GM18861 (cell line): ENCODE data around the gene ADARB1.

Experiments used
- ATAC-seq: cut with Tn5 transposase; IDR thresholded peaks from one replicate; pipeline ENCODE4 v1.9.1; 2021; ENCODE audit not compliant: unreplicated experiment

ADARB1 gene

GRCh38 chr21:45037986-45038385 is 36.4 kb upstream of the ADARB1 start:
- no peak for ATAC-seq

- ATAC-seq = no peak
Observed at GRCh38 chr21:45039317-45040156, 34.8 kb upstream of the ADARB1 start.

GRCh38 chr21:45040157-45040711 is 34.1 kb upstream of the ADARB1 start:
- no peak for ATAC-seq

DNA sequence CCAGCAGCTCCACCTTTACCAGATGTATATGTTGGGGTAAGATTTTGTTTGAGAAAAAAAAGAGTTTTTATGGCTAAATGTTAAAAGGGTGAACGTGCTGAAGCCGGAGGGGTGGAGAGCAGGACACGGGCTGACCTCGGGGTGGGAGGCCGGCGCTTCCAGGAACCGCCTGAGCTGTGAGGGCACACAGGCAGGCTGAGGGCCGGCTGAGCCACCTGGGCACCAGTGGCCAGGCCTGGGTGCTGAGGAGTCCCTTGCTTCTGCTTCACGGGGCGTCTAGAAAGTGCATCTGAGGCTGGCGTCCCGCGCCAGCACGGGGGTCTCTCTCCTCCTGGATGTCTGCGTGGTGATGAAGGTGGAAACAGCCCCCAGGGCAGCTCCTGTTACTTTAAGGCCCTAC is 33.6 kb upstream of the ADARB1 start:
- no peak for ATAC-seq

DNA sequence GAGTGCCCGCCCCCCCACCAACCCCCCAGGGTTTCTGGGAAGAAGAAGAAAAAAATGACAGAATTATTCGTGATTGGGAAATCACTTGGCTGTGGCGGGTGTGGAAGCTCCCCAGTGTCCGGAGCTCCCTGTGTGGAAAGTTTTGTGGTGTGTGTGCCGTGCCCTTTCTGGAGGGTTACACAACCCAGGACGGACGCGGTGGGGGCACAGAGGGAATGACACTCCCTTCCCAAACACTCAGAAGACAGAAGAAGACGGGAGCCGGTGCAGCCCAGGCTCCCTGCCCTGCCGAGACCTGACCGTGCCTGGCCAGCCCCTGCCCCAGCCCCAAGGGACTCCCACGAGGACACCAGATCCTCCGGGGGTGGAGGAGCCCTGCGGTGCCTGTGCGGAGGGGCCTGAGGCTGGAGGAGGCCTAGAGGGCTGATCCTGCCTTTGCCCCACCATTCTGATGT is 33.0 kb upstream of the ADARB1 start:
- no peak for ATAC-seq

GRCh38 chr21:45041984-45042663 is 32.3 kb upstream of the ADARB1 start:
- no peak for ATAC-seq

GRCh38 chr21:45042664-45043161 is 31.7 kb upstream of the ADARB1 start:
- ATAC-seq = no peak

- ATAC-seq = no peak
Observed at GRCh38 chr21:45043541-45044020, 30.8 kb upstream of the ADARB1 start.

- no peak for ATAC-seq
Observed at GRCh38 chr21:45045481-45045880, 28.9 kb upstream of the ADARB1 start.

- no peak for ATAC-seq
Observed at GRCh38 chr21:45047257-45047656, 27.1 kb upstream of the ADARB1 start.

- no peak for ATAC-seq
Observed at GRCh38 chr21:45048026-45048698, 26.2 kb upstream of the ADARB1 start.

GRCh38 chr21:45048968-45049367 is 25.4 kb upstream of the ADARB1 start:
- no peak for ATAC-seq

- ATAC-seq = no peak
Observed at GRCh38 chr21:45049714-45050344, 24.6 kb upstream of the ADARB1 start.

DNA sequence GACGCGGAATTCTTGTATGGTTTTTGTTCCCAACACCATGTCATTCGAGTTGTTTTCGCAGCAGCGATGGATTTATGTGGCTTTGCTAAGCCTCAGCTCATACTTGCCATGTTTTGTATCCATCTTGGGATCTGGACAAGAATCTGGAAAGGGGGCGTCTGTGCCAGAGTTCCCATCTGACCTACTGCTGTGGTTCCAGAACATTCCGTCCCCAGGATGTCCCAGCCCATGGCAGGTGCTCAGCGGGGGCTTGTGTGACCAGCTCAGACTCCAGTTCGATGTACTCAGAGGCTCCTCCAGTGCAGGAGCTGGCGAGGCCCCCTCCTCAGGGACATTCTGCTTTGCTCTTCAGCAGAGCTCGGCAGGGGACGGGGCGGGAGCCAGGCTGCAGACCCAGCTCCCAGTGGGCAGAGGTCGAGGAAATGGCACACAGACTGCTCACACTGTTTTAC is 24.0 kb upstream of the ADARB1 start:
- no peak for ATAC-seq

DNA sequence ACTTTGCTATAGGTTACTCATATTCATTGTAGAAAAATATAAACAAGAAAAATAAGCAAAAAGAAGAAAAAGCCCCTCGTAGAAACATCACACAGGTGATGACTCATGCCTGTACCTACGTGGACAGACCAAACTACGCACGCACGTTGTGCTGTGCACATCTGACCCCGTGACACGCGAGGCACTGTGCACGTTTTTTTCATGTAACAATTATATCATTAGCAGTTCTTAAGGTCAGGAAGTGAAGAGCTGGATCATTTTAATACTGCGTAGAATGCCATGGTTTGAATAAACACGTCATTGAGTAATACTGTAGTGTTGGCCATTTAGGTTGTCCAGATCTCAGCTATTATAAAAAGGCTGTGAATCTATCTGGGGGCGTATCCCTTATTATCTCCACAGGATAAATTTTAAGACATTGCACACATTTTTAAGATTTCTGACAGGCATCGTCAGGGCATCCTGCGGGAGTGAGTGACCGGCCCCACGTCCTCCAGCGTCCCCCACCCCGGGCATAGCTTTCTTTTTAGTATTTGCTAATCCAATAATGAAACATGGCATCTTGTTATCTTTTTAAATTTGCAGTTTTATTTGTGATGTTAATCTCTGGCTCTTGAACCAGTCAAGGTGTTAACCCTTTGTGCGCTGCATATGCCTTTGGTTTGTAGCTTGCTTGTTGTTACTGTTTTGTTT is 23.4 kb upstream of the ADARB1 start:
- ATAC-seq = no peak

DNA sequence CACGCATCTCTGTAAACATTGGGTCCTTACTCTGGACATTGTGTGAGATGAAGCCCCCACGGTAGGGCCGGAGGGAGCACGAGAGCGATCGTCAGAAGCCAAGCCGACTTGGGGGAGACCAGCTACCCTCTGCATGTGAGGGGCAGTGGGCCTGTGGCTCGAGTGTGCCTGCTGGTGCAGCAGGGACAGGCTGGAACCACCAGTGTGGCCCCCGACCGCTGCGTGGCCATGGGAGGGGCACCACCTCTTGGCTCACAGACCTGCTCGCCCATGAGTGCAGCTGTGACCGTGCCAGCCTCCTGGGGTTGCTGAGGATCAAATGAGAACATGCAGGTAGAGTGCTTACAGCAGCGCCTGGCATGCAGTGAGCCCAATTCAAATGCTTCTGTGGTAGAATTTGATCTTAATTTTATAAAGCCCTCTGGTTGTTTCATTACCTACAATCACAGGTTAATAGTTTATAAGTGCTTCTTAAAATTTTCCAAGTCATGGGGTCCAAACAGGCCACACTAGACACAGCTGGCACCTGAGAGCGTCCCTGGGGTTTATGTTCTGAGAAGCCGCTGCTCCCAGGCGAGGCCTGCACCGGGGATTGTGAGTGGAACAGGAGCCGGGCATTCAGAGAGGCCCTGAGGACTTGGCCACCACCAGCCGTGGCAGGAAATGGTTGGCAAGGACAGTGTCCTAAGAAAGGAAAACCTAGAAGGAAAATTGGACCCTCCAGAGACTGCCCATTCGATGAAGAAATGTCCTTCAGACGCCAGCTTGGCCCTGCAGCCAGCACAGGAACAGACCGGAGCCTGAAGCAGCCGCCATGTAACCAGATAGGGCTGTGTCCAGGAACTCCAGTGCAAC is 22.6 kb upstream of the ADARB1 start:
- ATAC-seq = no peak

DNA sequence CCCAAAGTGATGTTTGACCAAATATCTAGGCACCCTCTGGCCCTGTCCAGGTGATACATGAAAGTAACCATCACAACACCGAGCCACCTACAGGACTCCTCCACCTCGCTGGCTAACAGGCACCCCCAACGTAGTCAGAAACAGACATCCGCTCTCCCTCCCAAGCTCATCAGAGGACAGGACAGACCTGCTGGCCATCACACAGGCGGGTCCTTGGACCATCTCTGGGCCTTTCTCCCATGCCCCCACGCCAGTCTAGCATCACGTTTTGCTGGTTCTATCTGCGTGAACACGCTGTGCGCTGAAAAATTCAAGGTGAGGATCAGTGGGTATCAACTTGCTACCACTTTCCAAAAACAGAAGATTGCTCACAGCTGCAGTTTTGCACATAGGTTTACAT is 21.4 kb upstream of the ADARB1 start:
- no peak for ATAC-seq

DNA sequence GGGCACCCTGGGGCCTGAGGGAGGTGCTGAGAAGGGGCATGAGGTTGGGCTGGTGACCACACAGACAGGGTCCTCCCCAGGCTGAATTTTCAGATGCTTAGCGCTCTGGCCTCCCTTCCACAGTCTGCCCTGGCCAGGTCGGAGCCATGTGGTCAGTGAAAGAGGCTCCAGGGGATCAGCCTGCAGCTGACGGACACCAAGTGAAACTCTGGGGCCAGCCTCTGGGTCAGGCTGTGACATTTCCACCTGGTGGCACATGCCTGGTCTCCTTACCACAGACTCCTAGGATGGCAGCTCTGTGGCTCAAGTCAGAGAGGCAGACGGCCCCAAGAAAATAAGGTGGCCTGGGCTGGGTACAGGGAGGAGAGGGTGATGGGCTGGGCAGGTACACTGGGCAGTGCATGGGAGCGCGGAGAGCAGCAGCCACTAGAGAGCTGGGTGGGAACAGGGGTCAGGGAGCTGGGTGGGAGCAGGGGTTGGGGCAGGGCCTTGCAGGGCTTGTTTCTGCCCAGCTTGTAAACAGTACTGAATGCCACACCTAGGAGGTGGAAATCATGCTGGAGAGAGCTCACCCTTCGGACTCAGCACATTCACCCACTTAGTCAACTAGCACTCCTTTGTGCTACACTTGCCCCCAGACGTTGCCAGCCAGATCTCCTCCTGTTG is 20.7 kb upstream of the ADARB1 start:
- ATAC-seq = no peak
